HG02610 (cell line): ENCODE measurements around the gene GSTA2.
"Not testable (repeated sequence)": the region's sequence is repeated elsewhere in the genome, so short reads cannot be mapped to it uniquely, and the experiment has no call there.

ENCODE experiments used
- ATAC-seq: cut with Tn5 transposase; IDR thresholded peaks from one replicate; pipeline ENCODE4 v1.9.1; 2021; ENCODE audit warnings: mild to moderate bottlenecking, moderate library complexity; ENCODE audit not compliant: unreplicated experiment

GSTA2 gene

DNA sequence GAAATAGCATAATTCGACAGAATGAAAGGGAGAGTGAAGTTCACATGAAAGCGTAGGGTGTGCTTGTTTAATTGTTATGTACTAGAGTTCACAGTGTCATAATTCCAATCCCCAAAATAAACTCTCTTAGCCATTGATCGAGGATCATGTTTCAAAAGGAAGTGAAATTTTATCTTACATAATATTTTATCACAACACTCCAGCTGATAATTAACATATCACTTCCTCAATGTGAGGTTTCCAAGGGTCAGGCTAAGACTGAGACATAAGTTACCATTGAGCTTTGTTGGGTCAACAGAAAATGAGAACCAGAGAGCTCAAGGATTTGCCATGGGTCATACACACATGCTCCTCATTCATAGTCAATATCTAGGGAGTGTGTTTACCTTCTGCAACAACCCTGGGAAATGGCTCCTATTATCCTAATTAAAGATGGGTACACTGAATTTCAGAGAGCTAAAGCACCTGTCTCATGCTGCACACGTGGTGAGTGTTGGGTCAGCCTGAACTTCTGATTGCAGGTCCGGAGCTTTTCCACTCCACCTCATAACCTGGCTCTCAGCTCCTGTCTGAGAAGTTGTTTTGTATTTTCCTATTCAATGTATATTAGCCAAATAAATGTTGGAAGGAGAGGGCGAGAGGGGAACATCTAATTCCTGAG is 3.0 kb downstream of the GSTA2 start:
- ATAC-seq = no peak

DNA sequence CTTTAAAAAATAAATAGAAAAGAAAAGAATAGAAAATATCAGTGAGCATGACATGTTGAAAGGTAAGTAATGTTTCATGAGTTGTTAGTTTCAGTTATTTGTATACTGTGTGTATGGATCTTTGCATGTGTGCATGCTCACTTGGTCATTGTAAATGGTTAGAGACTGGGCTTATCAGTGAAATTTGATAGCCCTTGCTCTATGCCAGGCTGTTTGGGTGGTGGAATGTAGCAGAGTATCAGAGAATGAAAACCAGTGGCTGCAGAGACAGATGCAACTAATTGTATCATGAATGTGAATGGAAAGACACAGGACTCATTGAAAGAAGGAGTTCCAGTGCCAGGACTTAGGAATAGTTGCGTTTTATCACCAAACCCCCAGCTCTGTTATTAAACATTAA is 4.2 kb downstream of the GSTA2 start:
- no peak for ATAC-seq

DNA sequence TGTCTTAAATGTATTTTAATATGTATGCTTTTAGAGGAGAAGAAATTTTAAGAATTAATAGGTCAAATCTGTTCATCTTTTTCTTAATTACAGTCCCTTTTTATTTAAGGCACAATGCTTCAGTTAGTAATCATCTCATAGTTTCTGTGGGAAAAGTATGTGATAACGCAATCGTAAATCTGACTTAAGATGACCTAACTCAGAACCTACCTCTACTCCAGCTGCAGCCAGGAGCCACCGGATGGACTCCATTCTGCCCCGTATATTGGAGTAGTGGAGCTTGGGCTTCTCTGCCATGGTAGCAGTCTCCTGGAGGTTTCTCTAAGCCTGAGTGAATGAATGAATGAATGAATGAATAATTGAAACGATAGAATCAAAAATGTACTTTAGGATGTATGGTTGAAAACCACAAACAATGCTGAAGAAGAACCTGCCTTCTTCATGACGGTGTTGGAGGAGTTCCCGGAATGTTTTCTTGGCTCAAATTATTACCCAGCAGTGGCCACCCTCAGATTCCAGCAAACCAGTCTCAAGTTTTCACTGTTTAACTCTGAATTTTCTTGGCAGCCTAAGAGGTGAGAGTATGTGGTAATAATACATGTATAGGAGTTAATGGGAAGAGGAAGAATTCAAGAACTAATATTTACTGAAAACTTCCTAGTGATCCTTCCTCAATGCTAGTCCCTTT is 5.5 kb downstream of the GSTA2 start:
- not testable (repeated sequence) for ATAC-seq

DNA sequence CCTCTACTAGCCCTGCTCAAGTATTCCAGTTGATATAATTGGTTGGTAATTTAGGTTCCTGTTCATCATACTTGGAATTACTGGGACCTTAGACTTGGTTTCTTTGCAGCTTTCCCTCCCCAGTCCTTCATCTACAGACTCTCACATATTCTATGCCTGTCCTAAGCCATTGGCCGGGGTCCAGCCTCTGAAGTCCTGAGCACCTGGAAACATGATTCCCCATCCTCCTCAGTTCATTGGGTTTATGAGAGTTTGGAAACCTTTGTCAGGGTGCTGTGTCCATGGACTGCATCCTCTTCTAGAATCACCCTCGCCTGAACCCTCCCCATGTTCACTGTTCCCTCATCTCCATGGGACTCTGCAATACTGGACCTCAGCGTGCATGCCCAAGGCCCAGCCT is 8.8 kb downstream of the GSTA2 start:
- ATAC-seq = no peak

DNA sequence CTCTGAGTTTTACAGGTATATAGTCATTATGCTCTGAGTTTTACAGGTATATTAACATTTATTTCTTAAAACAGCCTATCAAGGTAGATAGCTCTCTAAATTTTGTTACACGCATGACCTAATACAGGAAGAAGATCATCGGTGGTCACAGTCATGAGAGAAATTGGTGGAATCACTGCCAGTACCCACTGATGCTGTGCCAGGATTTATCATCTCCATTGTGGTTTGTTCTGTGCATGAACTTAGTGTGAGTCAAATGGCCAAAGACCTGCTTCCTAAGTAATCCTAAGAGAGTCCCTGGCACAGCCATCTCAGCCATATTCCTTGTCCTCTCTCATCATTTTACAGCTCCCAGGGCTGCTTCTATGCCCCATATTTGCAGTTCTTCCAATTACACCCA is 10.1 kb downstream of the GSTA2 start:
- not testable (repeated sequence) for ATAC-seq

DNA sequence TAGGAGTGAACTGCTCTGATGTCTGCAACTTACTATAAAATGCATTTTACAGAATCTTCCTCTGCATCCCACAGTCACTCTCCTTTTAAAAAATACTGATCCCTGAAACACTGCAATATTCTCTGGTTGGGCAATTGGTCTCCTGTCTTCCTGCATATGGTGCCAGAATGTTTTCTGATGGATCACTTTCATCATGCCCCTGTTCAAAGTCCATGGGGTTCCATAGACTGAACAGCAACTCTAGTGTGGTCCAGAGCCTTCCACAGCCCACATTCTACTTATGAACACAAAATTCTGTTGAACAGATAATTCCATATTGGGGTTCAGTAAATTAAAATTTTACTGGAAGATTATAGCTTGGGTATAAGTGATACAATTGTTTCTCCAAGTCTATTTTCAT is 11.0 kb downstream of the GSTA2 start:
- no peak for ATAC-seq

DNA sequence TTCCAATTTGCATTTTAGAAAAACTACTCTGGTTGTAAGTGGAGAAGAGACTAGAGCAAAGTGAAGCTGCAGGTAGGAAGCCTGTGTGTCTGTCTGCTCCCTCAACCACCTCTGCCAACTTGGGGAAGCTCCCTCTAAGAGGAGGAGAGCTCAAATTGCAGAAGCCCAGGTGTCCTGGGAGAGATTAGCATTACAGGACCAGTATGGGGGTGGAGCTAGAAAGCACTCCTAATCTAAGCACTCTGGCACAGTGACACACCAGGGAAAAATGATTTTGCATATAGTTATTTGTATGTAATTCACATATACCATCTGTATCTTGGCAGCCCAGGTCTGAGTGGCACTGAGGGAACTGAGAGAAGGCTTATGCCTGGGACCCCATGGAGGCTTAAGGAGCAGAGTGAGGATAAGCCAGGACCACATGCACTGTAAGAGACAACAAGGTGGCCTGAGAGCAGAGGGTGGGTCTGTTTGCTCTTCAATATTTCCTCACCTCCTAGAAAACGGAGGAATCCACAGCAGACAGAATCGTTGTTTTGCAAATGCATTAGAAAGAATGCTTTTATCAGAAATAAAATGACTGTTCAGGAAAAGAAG is 13.6 kb downstream of the GSTA2 start:
- no peak for ATAC-seq

DNA sequence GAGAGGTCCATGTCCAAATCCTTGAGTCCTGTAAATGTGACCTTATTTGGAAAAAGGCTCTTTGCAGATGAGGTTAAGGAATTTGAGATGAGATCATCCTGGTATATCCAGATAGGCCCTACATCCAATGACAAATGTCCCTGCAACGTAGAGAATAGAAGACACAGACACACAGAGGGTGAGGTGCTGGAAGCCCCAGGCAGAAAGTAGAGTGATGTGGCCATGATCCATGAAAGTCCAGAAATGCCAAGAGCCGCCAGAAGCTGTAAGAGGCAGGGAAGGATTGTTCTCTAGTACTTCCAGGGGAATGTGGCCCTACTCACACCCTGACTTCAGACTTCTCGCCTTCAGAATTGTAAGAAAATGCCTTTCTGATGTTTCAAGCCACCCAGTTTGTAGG is 16.0 kb downstream of the GSTA2 start:
- ATAC-seq = not testable (repeated sequence)

DNA sequence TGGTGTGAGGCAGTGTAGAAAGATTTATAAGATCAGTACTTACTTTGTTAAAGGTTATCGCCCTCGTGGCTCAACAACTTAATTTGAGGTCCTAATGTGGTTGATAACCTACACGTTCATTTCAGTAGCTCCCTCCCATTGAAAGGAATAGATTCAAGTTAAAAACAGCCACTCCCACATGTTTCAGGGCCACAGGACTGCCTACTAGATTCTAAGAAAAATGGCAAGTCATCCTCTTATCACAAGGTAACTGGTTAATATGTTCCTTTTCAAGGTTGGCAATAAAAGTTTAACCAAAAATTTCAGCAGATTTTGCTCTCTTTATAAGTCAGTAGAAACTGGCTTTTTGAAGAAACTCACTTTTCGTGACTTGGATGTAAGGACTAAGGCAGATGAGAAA is 17.1 kb downstream of the GSTA2 start:
- no peak for ATAC-seq

DNA sequence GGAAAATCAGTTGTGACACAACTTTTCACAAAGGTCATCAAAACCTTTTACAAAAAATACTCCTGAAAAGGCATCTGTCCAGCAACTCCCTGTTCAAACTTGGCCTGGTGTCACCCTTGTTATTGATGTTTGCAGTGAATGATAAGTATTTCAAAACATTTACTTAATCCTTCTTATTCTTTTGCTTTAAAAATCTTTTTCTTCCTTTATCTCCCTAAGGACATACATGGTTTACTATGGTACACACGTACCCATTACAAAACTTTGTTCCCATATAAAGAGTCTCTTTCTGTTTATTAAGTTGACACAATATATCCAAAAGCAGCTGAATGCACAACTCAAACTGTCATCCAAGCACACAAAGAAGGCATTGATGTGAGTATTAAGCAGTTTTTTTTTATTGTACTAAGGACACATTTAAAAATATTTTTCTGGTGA is 17.5 kb downstream of the GSTA2 start:
- ATAC-seq = no peak

DNA sequence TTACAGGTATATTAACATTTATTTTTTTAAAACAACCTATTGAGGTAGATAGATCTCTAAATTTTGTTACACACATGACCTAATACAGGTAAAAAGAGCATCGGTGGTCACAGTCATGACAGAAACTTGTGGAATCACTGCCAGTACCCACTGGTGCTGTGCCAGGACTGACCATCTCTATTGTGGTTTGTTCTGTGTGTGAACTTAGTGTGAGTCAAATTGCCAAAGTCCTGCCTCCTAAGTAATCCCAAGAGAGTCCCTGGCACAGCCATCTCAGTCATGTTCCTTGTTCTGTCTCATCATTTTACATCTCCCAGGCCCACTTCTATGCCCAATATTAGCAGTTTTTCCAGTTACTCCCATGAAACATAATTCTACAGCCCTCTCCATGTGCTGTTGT is 21.4 kb downstream of the GSTA2 start:
- ATAC-seq = no peak

DNA sequence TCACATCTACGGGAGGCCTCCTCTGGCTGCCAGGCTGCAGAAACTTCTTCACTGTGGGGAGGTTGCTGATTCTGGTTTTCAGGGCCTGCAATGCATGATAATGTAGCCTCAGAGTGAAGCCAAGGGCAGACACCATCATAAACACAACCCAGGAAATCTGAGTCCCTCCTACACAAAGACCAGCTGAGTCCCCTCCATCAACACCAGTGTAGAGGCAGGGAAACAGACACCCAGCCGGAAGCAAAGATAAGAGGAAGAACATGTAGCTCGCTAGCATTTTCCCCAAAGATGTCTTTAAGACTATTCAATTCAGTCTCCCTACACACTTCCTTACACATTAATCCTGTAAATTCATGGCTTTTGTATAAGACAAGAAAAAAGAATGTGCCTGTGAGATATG is 23.6 kb downstream of the GSTA2 start:
- ATAC-seq = no peak

DNA sequence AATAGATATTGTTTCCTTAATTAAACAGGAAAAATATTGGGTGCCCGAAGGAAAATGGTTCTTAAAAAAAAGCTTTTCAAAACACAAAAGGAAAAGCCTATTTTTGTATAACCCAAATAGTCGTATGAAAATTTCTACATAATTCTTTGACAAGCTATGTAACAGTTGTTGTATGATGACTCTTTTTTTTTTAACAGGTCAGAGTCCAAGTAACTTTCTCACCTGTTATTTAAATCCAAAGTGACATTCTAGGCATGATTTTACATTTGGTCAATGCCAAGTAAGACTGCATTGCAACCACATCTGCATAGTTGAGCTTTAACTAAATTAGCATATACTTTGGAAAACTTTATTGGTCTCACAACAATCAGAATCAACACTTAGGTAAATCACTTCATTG is 24.1 kb downstream of the GSTA2 start:
- no peak for ATAC-seq

DNA sequence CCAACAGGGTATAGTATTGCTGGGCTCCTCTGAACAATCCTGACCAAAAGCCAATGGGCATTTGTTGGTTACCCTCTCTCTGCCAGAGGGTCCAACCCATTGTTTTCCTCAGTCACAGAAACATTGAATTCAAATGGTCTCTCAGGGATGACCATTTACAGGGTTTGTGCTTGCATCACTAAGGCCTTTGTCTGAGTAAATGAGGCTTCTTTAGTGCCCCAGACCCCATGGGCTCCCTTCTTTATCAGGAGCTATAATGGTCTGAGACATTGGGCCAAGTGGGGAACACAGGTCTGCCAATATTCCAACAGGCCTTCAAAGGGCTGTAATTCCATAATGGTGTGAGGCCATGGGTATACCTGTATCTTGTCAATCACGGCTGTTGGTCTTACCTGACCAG is 27.1 kb downstream of the GSTA2 start:
- no peak for ATAC-seq

DNA sequence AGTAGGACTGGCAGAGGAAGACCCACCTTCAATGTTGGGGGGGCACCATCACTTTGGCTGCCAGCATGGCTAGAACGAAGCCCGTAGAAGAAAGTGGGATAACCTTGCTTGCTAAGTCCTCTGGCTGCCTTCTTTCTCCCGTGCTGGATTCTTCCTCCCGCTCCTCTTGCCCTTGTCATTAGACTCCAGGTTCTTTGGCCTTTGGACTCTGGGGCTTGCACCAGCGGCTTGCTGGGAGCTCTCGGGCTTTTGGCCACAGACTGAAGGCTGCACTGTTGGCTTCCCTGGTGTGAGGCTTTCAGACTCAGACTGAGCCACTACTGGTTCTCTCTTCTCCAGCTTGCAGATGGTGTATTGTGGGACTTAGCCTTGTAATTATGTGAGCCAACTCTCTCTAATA is 28.2 kb downstream of the GSTA2 start:
- ATAC-seq = no peak

DNA sequence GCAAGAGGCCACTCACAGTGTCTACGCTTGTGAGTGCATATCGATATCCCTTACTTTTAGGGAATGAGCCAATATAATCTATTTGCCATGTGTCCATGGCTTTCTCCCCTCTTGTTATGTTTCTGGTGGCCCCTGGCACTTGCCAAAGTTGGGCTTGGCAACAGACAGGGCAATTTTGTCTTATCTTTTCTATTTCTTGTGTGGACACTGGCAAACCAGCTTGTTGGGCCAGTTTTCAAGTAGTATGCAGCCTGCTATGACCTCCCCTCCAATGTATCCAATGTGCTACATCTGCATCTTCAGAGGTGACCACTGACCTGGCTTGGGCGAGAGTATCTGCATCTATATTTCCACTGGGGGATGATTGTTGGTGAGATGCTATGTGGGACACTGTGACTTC is 29.2 kb downstream of the GSTA2 start:
- ATAC-seq = no peak

DNA sequence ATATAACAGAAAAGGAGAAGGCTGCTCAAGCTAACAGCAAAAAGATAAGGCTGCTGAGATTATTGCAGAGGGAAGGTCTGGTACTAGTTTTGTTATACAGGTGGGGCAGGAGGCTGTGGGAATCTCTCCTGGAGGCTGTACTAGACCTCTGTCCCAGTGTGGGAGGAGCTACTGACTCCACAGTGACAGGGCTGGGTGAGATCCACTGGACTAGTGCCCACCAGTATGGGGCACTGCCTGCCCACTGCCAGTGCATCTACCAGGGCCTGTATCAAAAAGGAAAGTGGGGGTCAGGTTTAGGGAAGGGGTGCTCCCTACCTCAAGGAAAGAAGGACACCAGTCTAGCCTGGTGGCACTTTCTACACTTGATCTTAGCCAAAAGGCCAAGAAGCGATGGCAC is 30.1 kb downstream of the GSTA2 start:
- no peak for ATAC-seq

DNA sequence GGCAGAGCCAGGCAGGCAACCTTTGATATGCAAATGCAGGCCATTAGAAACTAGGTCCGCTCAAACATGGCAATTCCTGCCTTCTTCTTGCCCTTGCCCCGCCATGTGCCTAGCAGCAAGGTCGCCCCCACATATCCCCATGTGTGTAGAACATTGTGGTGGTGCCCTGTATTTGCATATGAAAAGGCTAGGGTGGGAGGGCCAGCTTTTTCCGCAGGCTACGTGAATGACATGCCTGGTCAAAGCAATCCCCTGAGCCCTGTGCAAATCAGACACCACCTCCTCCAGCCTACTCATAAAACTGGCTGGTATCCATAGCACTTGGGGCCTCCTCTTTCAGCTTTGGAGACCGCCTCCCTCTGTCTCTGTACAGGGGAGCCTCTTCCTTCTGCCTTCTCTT is 31.6 kb downstream of the GSTA2 start:
- no peak for ATAC-seq

DNA sequence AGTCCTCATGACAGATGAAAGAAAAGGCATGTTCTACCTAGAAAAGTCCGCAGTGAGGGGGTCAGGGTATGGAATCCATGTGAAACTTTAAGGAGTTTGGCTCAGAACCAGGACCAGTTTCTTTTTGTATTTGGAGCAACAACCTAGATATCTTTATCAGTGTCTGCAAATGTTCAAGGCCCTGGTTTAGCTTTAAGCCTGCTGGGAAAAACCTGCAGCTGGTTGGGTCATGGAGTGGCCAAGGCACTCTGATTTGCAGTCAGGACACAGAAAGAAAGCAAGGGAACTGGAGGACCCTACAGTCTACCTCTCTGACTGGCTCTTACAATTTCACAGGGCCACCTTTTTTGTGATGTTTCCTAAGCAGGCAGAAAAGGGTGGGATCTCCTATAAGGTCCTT is 33.7 kb downstream of the GSTA2 start:
- no peak for ATAC-seq

DNA sequence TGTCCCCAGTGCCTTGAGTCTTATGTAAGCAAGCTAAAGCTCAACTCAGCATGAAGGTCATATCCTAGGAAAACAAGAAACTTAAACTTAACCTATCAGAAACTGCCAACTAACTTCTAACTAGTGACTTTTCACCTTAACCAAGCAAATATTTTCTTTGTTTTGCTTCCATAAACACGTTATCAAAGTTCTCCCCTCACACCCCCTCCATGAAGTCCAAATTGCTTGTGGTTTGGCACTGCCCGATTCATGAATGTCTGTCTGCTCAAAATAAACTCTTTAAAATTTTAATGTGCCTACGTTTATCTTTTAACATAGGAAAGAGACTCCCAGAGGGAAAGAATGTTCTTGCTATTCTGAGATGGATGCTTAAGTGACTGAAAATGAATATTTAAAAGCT is 34.9 kb downstream of the GSTA2 start:
- ATAC-seq = no peak

DNA sequence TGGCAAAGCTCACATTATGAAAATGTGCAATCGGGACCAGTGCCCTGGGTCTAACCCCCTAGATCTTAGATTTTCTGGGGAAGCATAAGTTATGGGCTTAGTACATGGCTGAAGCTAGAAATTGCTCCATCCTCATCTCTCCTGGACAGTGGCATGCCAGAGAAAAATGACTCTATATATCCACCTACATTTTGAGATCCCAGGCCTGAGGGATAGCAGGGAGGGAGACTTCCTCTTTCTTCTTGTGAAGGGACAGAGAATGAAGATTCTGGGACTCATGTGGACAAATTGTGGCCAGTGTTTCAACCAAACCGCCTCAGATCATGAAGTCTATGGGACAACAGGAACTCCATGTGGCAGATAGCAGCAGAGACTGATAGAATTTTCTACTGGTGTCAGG is 35.4 kb downstream of the GSTA2 start:
- ATAC-seq = no peak

DNA sequence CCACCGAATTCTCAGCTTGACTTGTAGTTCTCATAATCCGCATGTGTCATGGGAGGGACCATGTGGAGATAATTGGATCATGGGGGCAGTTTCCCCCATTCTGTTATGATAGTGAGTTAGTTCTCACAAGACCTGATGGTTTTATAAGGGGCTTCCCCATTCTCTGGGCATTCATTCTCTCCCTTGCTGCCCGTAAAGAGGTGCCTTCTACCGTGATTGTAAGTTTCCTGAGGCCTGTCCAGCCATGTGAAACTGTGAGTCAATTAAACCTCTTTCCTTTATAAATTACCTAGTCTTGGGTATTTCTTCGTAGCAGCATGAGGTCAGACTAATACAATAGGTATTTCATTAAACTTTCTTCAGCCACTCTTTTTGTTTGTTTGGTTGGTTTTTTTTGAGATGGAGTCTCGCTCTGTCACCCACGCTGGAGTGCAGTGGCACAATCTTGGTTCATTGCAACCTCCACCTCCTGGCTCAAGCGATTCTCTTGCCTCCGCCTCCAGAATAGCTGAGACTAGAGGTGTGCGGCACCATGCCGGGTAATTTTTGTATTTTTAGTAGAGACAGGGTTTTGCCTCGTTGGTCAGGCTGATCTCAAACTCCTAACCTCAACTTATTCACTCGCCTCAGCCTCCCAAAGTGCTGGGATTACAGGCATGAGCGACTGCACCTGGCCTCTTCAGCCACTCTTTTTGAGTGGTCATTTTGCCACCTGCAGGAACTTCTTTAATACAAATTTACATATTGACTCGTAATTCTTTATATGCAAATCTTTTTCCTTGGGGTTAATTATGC is 36.3 kb downstream of the GSTA2 start:
- ATAC-seq = no peak
